Neuronal stem cell (in vitro differentiated cells): Measurements from ENCODE around the gene POC1A.

Source experiments
- DNase-seq: peaks from one replicate; pipeline ENCODE4 v3.0.0-alpha.2; 2013; ENCODE audit warnings: low spot score
- H2AFZ ChIP-seq: one replicate; pipeline ENCODE4 v1.6.1; 2013; ENCODE audit warnings: mild to moderate bottlenecking, low read length, inconsistent platforms
- H2AK5ac ChIP-seq: 2 replicates; pipeline ENCODE4 v1.6.1; 2013; ENCODE audit warnings: low read depth, mild to moderate bottlenecking, inconsistent platforms, low read length, moderate library complexity, mixed read lengths
- H2BK120ac ChIP-seq: 2 replicates; pipeline ENCODE4 v1.6.1; 2013; ENCODE audit warnings: low read depth, mild to moderate bottlenecking, inconsistent platforms, low read length, moderate library complexity, mixed read lengths
- H2BK12ac ChIP-seq: one replicate; pipeline ENCODE4 v1.6.1; 2013; ENCODE audit warnings: low read length, inconsistent platforms
- H2BK15ac ChIP-seq: 2 replicates; pipeline ENCODE4 v1.6.1; 2013; ENCODE audit warnings: mild to moderate bottlenecking, low read length, inconsistent platforms, mixed read lengths
- H2BK5ac ChIP-seq: one replicate; pipeline ENCODE4 v1.6.1; 2013; ENCODE audit warnings: inconsistent platforms, mild to moderate bottlenecking, low read length, moderate library complexity
- H3K14ac ChIP-seq: one replicate; pipeline ENCODE4 v1.6.1; 2013; ENCODE audit warnings: low read length, inconsistent platforms
- H3K18ac ChIP-seq: 2 replicates; pipeline ENCODE4 v1.6.1; 2013; ENCODE audit warnings: low read length, inconsistent platforms
- H3K23ac ChIP-seq: 2 replicates; pipeline ENCODE4 v1.6.1; 2013; ENCODE audit warnings: low read depth, mild to moderate bottlenecking, mixed read lengths, low read length, inconsistent platforms; ENCODE audit not compliant: poor library complexity
- H3K27ac ChIP-seq: replicated peaks from 3 replicates; pipeline ENCODE4 v1.5.1; 2013; ENCODE audit warnings: low read length, inconsistent platforms
- H3K27me3 ChIP-seq, 3 experiments: 2 replicates each; pipeline ENCODE4 v1.6.1; 2013; ENCODE audit warnings: low read length in 3 of 3, mild to moderate bottlenecking in 2 of 3, inconsistent platforms in 1 of 3, low read depth in 1 of 3, mixed read lengths in 1 of 3, moderate library complexity in 1 of 3; ENCODE audit not compliant: control insufficient read depth in 3 of 3, insufficient read depth in 3 of 3
- H3K36me3 ChIP-seq, 2 donors: replicated peaks in 1 of 2; 2 replicates each; pipeline ENCODE4 v1.6.1; 2013; ENCODE audit warnings: low read length in 2 of 2; ENCODE audit not compliant: control insufficient read depth in 2 of 2, insufficient read depth in 2 of 2
- H3K4ac ChIP-seq: 2 replicates; pipeline ENCODE4 v1.6.1; 2013; ENCODE audit warnings: inconsistent platforms, mild to moderate bottlenecking, low read length, moderate library complexity
- H3K4me1 ChIP-seq, 2 donors: 1 replicate in 1 of 2; 2 replicates in 1 of 2; pipeline ENCODE4 v1.6.1; 2013; ENCODE audit warnings: low read length in 2 of 2, low read depth in 1 of 2; ENCODE audit not compliant: control insufficient read depth in 2 of 2, insufficient read depth in 1 of 2
- H3K4me2 ChIP-seq: one replicate; pipeline ENCODE4 v1.6.1; 2013; ENCODE audit warnings: mild to moderate bottlenecking, low read length, inconsistent platforms; ENCODE audit not compliant: insufficient read depth, poor library complexity, severe bottlenecking
- H3K4me3 ChIP-seq, 2 donors: 2 replicates each; pipeline ENCODE4 v1.5.1; 2013; ENCODE audit warnings: low read length in 2 of 2, mild to moderate bottlenecking in 2 of 2, inconsistent platforms in 1 of 2, moderate library complexity in 1 of 2
- H3K79me1 ChIP-seq: one replicate; pipeline ENCODE4 v1.6.1; 2013; ENCODE audit warnings: low read depth, mild to moderate bottlenecking, inconsistent platforms, low read length, moderate library complexity
- H3K9ac ChIP-seq: one replicate; pipeline ENCODE4 v1.6.1; 2013; ENCODE audit warnings: mild to moderate bottlenecking, low read depth, low read length, inconsistent platforms; ENCODE audit not compliant: poor library complexity
- H3K9me3 ChIP-seq, 2 donors: replicated peaks in 1 of 2; 2 replicates each; pipeline versions ENCODE3 to v1.6.1; 2013; ENCODE audit warnings: low read length in 2 of 2, mild to moderate bottlenecking in 2 of 2, inconsistent platforms in 1 of 2, low read depth in 1 of 2, mixed read lengths in 1 of 2, moderate library complexity in 1 of 2; ENCODE audit not compliant: control insufficient read depth in 2 of 2, insufficient read depth in 1 of 2
- H4K8ac ChIP-seq: one replicate; pipeline ENCODE4 v1.6.1; 2013; ENCODE audit warnings: low read depth, mild to moderate bottlenecking, inconsistent platforms, low read length, moderate library complexity
- H4K91ac ChIP-seq: one replicate; pipeline ENCODE4 v1.6.1; 2013; ENCODE audit warnings: low read length, low read depth, mild to moderate bottlenecking, inconsistent platforms; ENCODE audit not compliant: poor library complexity
- WGBS, 2 donors: extraction: QIAGEN DNeasy Blood & Tissue Kit; methylation state at CpG; one replicate each; pipeline ENCODE4 v1.1.7; 2013; ENCODE audit warnings: missing lambda C conversion rate in 2 of 2, mixed read lengths in 1 of 2; ENCODE audit not compliant: insufficient read length in 2 of 2, insufficient replicate concordance in 1 of 2; ENCODE audit errors: extremely low coverage in 2 of 2; 5-methylcytosine and 5-hydroxymethylcytosine counted together

POC1A gene

GRCh38 chr3:52067526-52067925 lies 86.7 kb downstream of the POC1A start:
- no peaks in the 10 kb centered on the region for H3K9me3 ChIP-seq
- no peak overlapping the region for H3K18ac ChIP-seq
- peaks cover 0 to 7% of the 10 kb centered on the region in 2 donors for H3K4me1 ChIP-seq
- DNase-seq, result no peak
- no peak overlapping the region for H3K14ac ChIP-seq
- no peak overlapping the region for H3K4me2 ChIP-seq
- peaks cover 0 to 3% of the 10 kb centered on the region in 2 donors for H3K36me3 ChIP-seq
- H3K4me3 ChIP-seq, result no peak overlapping the region
- no peak overlapping the region for H3K27ac ChIP-seq
- no peak overlapping the region for H2BK120ac ChIP-seq
- H3K9ac ChIP-seq, result no peak overlapping the region
- no peak overlapping the region for H3K4ac ChIP-seq
- no peak overlapping the region for H2AFZ ChIP-seq
- H2BK12ac ChIP-seq, result no peak overlapping the region
- H3K23ac ChIP-seq, result no peak overlapping the region
- H2BK5ac ChIP-seq, result peak overlapping the region; percentile 77
- H4K91ac ChIP-seq, result no peak overlapping the region
- peaks cover 0 to 24% (median 0%) of the 10 kb centered on the region in 3 experiments for H3K27me3 ChIP-seq
- H4K8ac ChIP-seq, result no peak overlapping the region
- WGBS, 2 donors, result no CpG with 5 or more reads among the region's 4 CpGs
- no peak overlapping the region for H2BK15ac ChIP-seq
- peaks cover 2% of the 10 kb centered on the region for H3K79me1 ChIP-seq
- peak overlapping the region; percentile 86 for H2AK5ac ChIP-seq

DNA sequence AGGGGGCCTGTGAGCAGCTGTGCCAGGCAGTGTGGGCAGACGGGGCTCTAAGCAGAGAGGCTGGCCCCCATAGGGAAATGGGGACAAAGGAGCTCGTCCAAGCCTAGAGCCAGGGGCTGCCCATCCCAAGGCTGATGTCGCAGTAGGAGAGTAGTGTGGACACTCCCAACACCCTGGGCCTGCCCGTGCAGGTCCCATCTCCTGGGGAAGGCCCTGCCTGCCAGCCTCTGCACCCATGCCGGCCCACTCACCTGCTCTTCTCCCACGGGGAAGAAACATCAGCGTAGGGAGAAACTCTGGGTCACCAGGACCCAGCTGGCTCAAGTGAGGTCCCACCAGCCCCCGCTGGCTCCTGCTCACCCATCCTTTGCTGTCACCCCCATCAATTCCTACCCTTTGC lies 87.2 kb downstream of the POC1A start:
- Histone ChIP-seq H4K8ac (no peak overlapping the region), H3K36me3 (peaks cover 0 to under 1% of the 10 kb centered on the region in 2 donors), H2AFZ (no peak overlapping the region), H3K9ac (no peak overlapping the region), H3K23ac (no peak overlapping the region), H3K4me1 (peaks cover 0 to 7% of the 10 kb centered on the region in 2 donors), H3K4me3 (no peak overlapping the region), H3K14ac (peak overlapping the region; percentile 23), H2BK12ac (no peak overlapping the region), H3K4ac (no peak overlapping the region), H3K79me1 (peaks cover 2% of the 10 kb centered on the region), H4K91ac (no peak overlapping the region), H2BK15ac (no peak overlapping the region), H3K4me2 (no peak overlapping the region), H2AK5ac (peak overlapping the region; percentile 24), H3K18ac (peak overlapping the region; percentile 60), H3K9me3 (no peaks in the 10 kb centered on the region), H3K27me3 (peaks cover 0 to 24% (median 0%) of the 10 kb centered on the region in 3 experiments), H2BK120ac (no peak overlapping the region), H3K27ac (no peak overlapping the region), H2BK5ac (no peak overlapping the region)
- whole genome bisulfite sequencing, 2 donors, result no CpG with 5 or more reads among the region's 8 CpGs
- DNase-seq, result no peak

GRCh38 chr3:52065264-52065756 lies 88.9 kb downstream of the POC1A start:
- Histone ChIP-seq H4K8ac (no peak overlapping the region), H2BK12ac (no peak overlapping the region), H3K4ac (no peak overlapping the region), H2AFZ (no peak overlapping the region), H3K36me3 (no peaks in the 10 kb centered on the region), H3K27ac (no peak overlapping the region), H3K27me3 (peaks cover 0 to 38% (median 0%) of the 10 kb centered on the region in 3 experiments), H3K4me1 (peaks cover 0 to 9% of the 10 kb centered on the region in 2 donors), H3K18ac (peak overlapping the region; percentile 18), H2AK5ac (peak overlapping the region; percentile 78), H3K23ac (no peak overlapping the region), H3K9me3 (no peaks in the 10 kb centered on the region), H4K91ac (peak overlapping the region; percentile 2), H2BK5ac (no peak overlapping the region), H3K9ac (peak overlapping the region; percentile 55), H2BK120ac (no peak overlapping the region), H3K79me1 (peaks cover 2% of the 10 kb centered on the region), H3K4me3 (no peak overlapping the region), H2BK15ac (no peak overlapping the region), H3K14ac (no peak overlapping the region), H3K4me2 (no peak overlapping the region)
- no CpG with 5 or more reads among the region's 12 CpGs for WGBS, 2 donors
- DNase-seq, result no peak

GRCh38 chr3:52064561-52064960 lies 89.7 kb downstream of the POC1A start:
- H3K4me1 ChIP-seq, result peaks cover 0 to 9% of the 10 kb centered on the region in 2 donors
- no peak overlapping the region for H2AFZ ChIP-seq
- H3K4ac ChIP-seq, result no peak overlapping the region
- H3K23ac ChIP-seq, result no peak overlapping the region
- H3K9ac ChIP-seq, result no peak overlapping the region
- no peak overlapping the region for H2BK12ac ChIP-seq
- no peak overlapping the region for H3K4me2 ChIP-seq
- H3K27ac ChIP-seq, result no peak overlapping the region
- no peak for DNase-seq
- no peaks in the 10 kb centered on the region for H3K36me3 ChIP-seq
- peaks cover 0 to 45% (median 0%) of the 10 kb centered on the region in 3 experiments for H3K27me3 ChIP-seq
- no peak overlapping the region for H4K91ac ChIP-seq
- no peak overlapping the region for H3K4me3 ChIP-seq
- no peaks in the 10 kb centered on the region for H3K9me3 ChIP-seq
- peaks cover 2% of the 10 kb centered on the region for H3K79me1 ChIP-seq
- H4K8ac ChIP-seq, result no peak overlapping the region
- H3K14ac ChIP-seq, result no peak overlapping the region
- H2BK120ac ChIP-seq, result no peak overlapping the region
- no peak overlapping the region for H2BK5ac ChIP-seq
- no CpG with 5 or more reads among the region's 8 CpGs for WGBS, 2 donors
- no peak overlapping the region for H2BK15ac ChIP-seq
- H2AK5ac ChIP-seq, result peak overlapping the region; percentile 9
- no peak overlapping the region for H3K18ac ChIP-seq
